Stimulated activated CD8-positive, alpha-beta memory T cell treated with anti-CD3 and anti-CD28 coated beads, Interleukin-15, amount 100 ng/mL, for 48 hours (primary cell): ENCODE results near the gene UBXN7.
"Not testable (repeated sequence)": the region's sequence is repeated elsewhere in the genome, so short reads cannot be mapped to it uniquely, and the experiment has no call there.

Experiments
- DNase-seq, 2 donors: peaks; one replicate each; pipeline ENCODE4 v3.0.0-alpha.2; 2020; ENCODE audit warnings: low read depth in 2 of 2

Gene UBXN7

GRCh38 chr3:196432137-196432879, at the start of gene UBXN7:
Gene UBXN7, minus strand, starts transcription at chr3:196432427. Its CDS starts 28 bp downstream, at chr3:196432399.
- peak; percentile 92 to 93 for DNase-seq

DNA sequence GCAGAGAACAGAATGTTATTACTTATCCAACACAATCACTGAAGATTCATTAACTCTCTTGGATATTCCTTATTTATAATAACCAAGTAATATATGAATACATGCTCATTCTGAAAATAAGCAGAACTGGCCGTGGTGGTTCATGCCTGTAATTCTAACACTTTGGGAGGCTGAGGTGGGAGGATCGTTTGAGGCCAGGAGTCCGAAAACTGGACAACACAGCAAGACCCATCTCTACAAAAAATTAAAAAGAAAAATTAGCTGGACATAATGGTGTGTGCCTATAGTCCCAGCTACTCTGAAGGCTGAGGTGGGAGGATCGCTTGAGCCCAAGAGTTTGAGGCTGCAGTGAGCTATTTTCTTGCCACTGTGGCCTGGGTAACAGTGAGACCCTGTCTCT, 45.5 kb upstream of the UBXN7 start:
- DNase-seq, result no peak

DNA sequence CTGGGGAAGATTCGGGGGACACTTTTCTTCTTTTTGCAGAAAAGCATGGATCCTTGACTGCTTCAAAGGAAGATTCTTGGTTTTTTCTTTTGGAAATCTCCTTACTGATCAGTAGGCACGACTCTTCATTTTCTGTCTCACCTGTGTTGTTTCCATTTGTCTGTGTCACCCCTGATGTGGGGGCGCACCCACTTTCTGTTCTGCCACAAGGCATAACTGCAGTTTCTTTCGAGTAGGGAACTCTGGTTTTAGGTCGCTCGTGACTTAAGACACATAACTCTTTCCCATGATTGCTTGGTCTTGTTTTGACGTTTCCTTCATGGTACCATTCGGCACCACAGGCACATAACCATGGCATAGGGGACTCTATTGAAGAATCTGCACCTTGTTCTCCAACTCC, 40.1 kb upstream of the UBXN7 start:
- no peak for DNase-seq

DNA sequence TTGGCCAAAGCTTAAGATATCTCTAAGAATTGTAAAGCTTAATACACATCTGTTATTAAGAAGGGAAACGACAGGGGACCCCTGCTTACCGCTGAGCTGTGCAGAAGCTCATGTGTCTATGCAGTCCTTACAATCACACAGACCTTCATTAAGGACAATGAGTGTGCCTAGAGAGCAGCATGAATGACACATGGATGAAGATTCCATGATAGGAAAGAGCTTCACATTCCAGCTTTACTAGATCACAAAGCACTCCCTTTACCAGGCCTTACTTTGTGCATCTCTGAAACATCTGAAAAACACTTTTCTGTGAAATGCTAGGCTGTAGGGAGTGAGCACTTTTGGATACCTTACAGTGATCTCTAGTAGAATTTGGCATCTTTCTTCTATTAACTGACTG, 39.3 kb upstream of the UBXN7 start:
- no peak for DNase-seq

DNA sequence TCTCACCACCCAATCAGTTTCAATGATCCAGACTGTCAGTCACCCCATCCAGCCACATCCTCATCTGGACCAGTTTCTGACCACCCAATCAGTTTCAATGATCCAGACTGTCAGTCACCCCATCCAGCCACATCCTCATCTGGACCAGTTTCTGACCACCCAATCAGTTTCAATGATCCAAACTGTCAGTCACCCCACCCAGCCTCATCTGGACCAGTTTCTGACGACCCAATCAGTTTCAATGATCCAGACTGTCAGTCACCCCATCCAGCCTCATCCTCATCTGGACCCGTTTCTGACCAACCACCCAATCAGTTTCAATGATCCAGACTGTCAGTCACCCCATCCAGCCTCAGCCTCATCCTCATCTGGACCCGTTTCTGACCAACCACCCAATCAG, 38.0 kb upstream of the UBXN7 start:
- not testable (repeated sequence) for DNase-seq

DNA sequence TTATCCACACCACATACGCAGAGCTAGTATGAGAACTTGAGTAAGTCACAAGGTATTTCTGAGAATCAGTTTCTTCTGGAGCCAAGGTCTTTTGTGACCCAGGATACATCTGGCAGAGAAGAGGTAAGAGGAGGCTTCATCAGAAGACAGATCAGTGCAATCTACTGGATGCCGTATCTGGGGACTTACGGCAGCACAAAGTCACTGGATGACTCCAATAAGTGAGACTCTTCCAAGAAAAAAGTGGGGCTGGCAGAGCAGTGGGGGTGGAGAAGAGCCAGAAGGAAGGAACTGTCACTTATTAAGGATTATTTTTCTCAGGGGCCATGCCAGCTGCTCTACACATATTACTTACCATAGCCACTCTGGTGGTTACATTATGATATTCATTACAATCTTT, 31.6 kb upstream of the UBXN7 start:
- DNase-seq, result no peak

DNA sequence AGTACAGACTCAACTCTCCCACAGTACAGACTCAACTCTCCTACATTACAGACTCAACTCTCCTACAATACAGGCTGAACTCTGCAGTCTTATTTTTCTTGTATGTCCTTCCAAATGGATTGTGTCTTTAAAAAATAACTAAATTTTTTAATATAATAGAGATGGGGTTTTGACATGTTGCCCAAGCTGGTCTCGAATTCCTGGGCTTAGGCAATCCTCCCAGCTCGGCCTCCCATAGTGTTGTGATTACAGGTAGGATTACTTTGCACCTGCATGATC, 31.2 kb upstream of the UBXN7 start:
- no peak for DNase-seq

DNA sequence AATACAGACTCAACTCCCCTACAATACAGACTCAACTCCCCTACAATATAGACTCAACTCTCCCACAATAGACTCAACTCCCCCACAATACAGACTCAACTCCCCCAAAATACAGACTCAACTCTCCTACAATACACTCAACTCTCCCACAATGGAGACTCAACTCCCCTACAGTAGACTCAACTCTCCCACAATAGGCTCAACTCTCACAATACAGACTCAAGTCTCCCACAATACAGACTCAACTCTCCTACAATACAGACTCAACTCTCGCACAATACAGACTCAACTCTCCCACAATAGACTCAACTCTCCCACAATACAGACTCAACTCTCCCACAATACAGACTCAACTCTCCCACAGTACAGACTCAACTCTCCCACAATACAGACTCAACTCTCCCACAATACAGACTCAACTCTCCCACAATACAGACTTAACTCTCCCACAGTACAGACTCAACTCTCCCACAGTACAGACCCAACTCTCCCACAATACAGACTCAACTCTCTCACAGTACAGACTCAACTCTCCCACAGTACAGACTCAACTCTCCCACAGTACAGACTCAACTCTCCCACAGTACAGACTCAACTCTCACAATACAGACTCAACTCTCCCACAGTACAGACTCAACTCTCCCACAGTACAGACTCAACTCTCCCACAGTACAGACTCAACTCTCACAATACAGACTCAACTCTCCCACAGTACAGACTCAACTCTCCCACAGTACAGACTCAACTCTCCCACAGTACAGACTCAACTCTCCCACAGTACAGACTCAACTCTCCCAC, 30.7 kb upstream of the UBXN7 start:
- not testable (repeated sequence) for DNase-seq

- DNase-seq, result no peak
Measured at GRCh38 chr3:196458063-196458462, 25.8 kb upstream of the UBXN7 start.

DNA sequence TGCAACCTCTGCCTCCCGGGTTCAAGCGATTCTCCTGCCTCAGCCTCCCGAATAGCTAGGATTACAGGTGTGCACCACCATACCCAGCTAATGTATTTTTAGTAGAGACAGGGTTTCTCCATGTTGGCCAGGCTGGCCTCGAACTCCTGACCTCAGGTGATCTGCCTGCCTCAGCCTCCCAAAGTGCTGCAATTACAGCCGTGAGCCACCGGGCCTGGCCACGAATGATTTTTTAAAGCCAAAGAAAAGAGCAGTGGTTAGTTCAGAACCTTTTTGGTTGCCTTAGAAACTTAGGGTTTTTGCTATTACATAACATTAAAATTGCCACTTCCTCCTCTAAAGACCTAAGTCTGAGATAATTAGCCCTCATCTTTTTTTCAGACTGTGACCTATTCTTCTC, 25.2 kb upstream of the UBXN7 start:
- not testable (repeated sequence) for DNase-seq

GRCh38 chr3:196454935-196455334, 22.7 kb upstream of the UBXN7 start:
- no peak for DNase-seq

GRCh38 chr3:196445391-196445790, 13.2 kb upstream of the UBXN7 start:
- DNase-seq, result not testable (repeated sequence)

GRCh38 chr3:196444500-196444894, 12.3 kb upstream of the UBXN7 start:
- no peak for DNase-seq

DNA sequence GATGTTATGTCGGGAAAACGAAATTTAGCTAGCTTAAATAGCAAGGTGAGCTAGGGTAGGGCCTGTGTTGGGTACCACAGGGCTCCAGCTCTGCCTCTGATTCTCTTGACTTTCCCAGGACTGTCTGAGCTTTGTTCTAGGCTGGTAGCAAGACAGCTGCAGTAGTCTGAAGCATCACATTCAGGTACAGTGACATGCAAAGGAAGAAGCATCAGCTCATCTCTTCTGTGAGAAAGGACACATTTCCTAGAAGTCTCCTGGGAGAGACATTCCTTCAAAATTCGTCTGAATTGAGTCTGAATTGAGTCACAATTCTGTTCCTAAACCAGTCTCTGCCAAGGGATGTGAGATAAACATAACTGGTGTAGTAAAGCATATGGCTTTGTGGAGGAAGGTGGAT, 8.5 kb upstream of the UBXN7 start:
- DNase-seq, result no peak

- DNase-seq, result no peak
Measured at GRCh38 chr3:196440041-196440537, 7.9 kb upstream of the UBXN7 start.

DNA sequence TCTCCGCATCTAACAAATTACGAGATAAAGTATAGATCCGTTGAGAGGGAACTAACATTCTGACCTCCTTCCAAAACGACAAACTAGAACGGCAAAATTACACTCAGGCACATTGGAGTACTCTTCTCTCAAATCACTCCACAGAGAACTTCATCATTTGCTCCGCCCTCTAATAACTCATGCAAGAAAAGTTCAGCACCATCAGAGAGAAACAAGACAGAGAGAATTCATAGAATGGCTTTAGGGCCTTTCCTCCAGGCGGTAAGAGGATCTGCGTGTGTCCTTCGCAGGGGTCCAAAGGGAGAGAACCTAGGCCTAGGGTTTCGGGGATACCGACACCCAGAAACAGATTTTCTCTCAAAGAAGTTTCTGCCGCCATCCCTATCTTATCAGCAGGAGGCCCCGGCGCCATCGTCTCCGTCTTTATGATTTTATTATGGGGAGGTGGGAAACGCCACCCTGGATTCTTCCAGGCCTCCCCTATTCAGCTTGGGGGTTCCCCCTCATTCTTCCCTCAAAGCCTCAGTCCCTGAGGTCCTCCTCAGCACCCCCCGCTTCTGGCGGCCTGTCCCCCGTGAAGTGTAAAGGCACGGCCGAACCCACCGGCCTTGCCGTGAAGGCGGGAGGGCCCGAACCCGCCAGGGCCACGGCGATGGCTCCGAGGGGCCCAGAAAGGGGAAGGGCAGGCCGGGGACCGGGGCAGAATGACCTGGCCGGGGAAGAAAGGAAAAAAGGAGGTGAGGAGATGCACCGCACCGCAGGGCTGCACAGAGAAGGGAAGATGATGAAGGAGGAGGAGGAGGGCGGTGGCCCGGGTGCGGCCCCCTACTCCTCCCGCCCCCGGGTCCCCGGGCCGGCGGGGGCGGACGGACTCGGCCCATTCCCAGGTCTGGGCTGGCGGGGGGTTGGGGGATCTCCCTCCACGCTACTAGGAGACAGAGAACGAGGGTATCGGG, 768 bp downstream of the UBXN7 start:
- peak; percentile 6 for DNase-seq

DNA sequence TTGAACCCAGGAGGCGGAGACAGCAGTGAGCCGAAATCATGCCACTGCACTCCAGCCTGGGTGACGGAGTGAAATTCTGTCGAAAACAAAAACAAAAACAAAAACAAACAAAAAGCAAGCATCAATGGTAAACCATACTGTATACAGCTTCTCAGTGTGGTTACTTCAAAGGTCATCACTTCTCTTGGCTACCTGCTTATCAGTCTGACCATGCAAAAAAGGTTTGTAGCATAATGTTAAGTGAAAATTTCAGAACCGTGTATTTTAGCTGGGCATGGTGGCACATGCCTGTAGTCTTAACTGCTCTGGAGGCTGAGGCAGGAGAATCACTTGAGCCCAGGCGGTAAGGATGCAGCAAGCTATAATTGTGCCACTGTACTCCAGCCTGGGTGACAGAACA, 4.2 kb downstream of the UBXN7 start:
- no peak for DNase-seq

GRCh38 chr3:196424421-196424820, 7.8 kb downstream of the UBXN7 start:
- not testable (repeated sequence) for DNase-seq

- no peak for DNase-seq
Measured at GRCh38 chr3:196423044-196423781, 9.0 kb downstream of the UBXN7 start.

GRCh38 chr3:196421668-196422067, 10.6 kb downstream of the UBXN7 start:
- DNase-seq, result not testable (repeated sequence)

DNA sequence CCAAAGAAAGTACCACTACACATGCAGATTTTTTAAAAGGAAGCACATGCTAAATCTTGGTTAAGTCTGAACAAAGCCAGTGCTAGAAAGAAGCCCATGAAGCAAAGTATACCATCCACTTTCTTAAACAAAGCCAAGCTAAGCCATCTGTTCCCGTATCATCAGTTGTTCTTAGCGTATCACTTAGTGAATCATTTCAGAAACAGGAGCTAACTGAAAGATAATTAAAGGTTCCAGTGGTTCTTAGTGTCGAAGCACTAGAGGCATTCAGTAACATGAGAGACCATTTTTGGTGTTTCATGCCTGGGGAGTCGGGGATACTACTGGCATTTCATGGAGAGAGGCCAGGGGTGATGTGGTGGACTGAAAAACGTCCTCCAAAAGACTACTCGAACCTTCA, 12.8 kb downstream of the UBXN7 start:
- no peak for DNase-seq
